ENCODE data around the gene LRCH1. TPM values are rescaled to one million over a fixed set of nuclear protein-coding genes. Genes with fewer than 3 reads are reported as not detected.

Gene LRCH1
- polyA plus RNA-seq, 3 donors = 30.4 to 37.4 (median 34.1) TPM

DNA sequence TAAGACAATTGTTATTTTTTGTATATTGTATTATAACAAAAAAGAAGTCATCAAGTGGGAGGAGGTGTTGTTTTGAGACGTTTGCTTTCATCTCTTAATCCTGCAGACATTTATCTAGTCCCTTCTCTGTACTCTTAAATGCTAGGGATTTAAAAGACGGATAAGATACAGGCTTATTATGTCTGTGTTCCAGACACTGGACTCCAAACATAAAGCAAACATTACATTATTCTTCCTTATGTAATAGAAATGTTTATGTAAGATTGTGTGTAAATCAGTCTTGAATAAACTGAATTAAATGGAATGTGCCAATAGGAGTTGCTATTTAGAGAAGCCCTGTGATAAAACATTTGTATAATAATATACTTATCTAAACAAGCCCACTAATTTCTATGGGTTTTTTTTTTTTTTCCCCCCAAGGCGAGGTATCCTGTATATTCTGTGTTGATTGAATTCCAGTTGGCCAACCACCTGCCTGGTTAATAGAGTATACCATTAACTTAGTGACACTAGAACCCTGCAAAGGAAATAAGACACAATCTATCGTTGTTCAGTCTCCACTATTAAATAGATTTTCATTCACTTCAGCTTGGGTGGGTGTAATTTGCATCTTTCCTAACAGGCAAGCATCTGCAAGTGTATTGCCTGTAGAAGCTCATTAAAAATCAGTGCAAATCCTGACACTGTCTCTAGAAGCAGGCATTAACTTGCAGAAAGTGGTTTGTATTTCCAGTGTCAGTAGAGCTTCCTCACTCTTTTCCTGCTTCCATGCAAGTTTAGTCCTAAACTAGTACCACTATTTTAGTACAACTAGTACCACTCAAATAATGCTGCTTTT is 69.0 kb downstream of the LRCH1 start:
- DNase-seq (ENCODE audit: extremely low read depth in 1 of 11, low read depth in 9 of 11, low spot score in 4 of 11) = no peak

DNA sequence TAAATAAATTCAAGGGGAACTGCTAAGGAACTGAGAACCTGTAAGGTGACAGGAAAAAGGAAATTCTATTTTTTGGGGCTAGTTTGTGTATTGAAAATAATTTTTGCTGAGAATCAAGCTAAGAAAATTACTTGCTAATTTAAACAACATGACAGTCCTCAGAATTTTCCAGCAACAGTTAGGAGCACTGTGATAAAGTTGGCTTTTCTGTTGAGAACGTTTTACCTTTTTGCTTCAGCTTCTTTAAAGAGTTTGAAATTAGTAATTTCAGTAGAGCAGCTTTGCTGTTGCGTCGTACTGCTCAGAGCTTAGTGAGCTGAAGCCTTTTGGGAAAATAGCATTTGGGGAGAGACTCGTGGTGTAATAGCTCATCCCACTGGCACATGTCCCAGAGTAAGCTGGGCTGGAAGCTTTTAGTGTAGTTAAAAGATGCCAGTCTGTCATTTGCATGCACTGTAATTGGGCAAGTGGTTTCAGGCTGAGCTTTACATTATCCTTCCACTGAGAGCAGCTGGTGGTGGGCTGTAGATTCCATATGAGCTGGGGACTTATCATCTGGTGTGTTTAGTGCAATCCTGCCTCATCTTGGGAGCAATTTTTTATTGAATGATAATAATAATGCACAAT is 69.8 kb downstream of the LRCH1 start:
- DNase-seq (ENCODE audit: extremely low read depth in 1 of 11, low read depth in 9 of 11, low spot score in 4 of 11) = no peak

DNA sequence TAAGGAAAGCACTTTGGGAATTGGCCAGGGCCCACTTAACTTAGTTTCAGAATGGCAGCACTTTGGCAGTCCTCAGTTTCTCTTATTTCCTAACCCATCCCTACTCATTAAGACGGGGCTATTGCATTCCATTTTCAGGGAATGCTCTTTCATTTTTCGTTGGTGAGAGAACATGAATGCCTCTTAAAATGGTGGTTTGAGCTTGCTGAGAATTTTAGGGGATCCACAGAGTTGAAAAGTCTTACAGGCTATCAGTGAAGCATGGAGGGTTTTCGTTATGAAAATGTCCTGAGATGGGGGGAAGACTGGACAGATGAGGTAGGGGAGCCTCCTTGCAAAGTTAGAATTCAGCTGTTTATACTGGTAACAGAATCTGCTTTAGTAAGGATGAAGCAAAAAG is 71.4 kb downstream of the LRCH1 start:
- no peak for DNase-seq (ENCODE audit: extremely low read depth in 1 of 11, low read depth in 9 of 11, low spot score in 4 of 11)

DNA sequence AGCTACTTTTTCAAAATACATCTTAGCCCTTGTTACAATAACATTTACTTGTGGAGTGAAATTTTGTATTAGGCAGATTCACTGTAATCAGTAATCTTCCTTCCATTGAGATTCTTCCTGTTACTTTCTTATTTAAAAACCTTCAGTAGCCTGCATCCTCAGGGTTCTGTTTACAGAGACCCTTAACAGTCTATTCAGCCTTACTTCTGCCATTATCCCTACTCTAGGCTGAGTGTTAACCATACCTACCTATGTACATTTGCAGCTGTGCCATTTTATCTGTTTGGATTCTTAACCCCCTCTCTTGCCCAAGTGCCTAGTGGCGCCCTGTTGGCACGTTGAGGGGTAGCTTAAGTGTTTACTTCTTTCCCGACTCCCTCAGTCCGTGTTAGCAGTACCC is 71.9 kb downstream of the LRCH1 start:
- DNase-seq (ENCODE audit: extremely low read depth in 1 of 11, low read depth in 9 of 11, low spot score in 4 of 11) = no peak

DNA sequence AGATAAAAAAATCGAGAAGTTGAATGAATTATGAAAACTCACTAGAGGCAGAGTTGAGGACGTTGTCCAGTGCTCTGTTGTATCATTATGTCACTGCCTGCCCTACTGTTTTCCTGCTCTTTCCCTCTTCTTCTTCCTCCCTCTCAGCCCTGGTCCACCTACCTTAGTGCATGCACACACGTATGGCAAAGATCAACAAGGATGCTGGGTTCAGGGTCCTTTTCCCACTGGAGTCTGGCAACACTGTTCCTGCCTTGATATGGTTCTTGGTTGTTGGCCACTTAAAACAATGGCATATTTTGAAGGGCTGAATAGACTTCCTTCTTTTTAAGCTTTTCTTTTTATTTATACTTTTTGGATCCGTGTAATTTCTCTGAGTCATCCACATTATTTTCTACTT is 74.5 kb downstream of the LRCH1 start:
- no peak for DNase-seq (ENCODE audit: extremely low read depth in 1 of 11, low read depth in 9 of 11, low spot score in 4 of 11)

DNA sequence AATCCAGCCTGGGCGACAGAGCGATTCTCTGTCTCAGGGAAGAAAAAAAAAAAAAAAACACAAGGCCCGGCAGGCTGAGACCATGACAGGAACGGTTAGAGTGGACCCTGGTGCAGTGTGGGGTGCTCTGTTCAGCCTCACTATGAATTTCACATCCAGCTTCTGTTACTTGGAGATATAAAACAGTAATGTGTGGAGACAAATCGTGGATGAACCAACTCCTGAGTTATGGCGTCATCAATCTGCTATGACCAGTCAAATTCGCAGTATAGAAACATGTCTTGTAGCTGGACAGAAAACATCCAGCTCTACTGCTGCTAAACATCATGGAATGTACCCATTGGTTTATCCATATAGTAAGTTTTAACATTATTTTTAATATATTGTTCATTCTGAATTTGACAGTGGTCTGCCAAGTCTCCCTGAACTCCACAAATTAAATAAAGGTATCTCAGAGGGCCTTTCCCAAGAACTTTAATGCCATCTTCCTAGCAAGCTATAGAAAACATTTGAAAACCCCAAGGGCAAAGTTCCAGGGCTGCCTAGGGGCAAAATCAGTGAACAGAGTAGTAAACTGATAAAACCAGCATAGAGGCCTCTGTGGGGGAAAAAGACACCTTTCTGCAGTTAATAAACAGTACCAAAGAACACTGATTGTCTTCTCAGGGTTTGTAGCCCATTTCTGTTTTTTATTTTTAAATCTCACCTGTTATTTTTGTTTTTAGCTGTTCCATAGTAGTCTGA is 75.8 kb downstream of the LRCH1 start:
- no peak for DNase-seq (ENCODE audit: extremely low read depth in 1 of 11, low read depth in 9 of 11, low spot score in 4 of 11)

DNA sequence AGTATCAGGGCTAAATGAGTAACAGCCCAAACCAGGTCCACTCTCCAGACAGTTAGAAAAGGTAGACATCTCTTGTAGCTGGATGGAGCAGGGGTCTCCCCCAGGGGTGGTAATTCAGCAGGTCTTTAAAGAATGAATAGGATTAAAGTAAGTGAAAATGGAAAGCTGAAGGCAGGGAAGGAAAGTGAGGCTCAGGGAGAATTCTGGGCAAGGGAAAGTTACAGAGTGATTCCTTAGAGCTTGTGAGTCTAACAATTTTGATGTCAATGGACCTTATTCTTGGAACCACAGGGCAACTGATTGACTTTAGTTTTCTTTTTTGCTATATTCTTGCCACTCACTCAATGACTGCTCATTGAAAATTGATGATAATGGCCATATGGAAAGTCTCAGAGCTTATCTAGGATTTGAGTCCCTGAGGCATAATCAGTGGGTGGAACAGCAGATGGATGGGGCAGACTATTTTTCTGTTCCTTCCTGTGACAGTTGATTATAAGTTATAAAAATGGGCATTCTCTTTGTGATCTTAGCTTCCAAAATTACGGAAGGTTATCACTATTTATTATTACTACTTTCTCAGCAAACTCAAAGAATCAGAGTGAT is 76.9 kb downstream of the LRCH1 start:
- DNase-seq (ENCODE audit: extremely low read depth in 1 of 11, low read depth in 9 of 11, low spot score in 4 of 11) = no peak

DNA sequence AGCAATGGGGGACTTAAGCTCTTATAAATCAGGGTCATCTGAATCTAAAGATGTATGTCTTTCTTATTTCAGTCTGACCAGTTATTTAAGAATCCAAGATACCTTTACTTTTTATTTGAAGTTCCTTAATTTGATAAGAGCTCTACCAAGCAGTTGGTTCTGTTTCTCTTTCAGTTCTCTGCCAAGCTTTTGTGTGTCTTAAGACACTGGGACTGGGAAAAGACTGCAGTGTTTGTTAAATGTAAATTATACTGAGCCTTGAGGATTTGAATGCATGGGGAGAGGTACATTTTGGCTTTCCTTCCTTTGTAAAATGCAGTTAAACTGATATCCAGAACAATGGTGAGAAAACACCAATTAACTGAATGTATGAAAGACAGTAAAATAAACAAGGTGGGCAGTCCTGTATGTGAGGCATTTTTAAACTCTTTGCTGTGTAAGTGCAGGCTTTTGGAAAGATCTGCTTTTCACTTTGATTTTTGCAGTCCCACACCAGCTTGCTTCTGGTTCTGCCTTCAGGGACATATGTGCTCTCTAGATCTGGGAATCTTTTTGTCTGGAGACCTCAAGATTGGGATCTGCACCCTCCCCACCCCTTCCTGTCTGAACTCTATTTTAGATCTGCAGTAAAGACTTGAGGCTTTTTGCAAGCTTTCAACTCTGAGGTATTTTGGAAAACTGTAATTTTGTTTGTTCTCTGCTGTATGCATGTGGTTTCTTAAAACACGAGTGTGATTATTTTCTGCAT is 77.6 kb downstream of the LRCH1 start:
- DNase-seq (ENCODE audit: extremely low read depth in 1 of 11, low read depth in 9 of 11, low spot score in 4 of 11) = no peak

DNA sequence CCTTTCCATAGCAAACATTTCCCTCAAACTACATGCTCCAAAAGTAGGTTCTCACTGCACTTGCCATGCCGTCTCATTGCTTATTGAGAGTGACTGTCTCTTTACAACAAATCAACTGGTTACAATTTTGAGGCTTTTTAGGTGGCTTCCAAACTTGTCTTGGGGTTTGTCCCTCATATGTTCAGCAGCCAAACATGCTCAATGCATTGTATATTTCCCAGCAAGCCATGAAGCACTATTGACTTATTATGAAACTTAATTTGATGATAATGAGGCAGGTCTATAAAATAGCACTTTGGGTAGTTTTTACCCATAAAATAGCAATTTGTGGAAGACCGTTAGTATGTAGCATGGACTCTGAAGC is 78.2 kb downstream of the LRCH1 start:
- DNase-seq (ENCODE audit: extremely low read depth in 1 of 11, low read depth in 9 of 11, low spot score in 4 of 11) = no peak

DNA sequence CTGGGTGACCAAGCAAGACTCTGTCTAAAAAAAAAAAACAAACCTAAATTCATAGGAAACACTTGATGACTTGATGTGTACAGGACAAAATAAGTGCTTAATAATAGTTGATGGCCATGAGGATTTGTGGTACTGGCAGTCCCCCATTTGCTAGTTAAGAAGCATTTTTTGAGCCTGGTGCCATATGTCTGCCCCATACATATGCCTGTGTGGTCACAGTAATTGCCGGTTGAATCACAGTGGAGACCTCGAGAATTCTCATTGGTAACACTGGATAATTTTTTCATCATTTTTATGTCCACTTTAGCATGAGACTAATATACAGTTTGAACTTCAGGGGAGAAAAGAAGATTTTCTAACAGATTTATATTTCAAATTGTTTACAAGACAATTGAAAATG is 79.2 kb downstream of the LRCH1 start:
- no peak for DNase-seq (ENCODE audit: extremely low read depth in 1 of 11, low read depth in 9 of 11, low spot score in 4 of 11)

DNA sequence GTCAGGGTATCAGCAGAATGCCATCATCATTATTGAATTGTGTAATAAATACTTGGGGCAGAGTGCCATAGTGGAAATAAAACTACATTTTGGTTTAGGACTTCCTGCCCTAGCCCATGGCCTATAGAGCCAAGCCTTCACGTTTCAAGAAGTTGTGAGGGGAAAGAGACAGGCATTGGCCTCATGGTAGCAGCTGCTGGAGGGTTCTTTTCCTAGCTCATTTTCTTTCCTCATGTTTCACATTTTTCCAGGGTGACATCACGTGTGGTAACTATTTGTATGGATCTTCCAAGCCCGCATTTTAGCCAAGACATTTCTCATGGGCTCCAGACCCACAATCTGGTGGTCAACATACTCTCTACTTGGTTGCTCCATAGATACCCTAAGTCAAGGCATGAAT is 80.4 kb downstream of the LRCH1 start:
- no peak for DNase-seq (ENCODE audit: extremely low read depth in 1 of 11, low read depth in 9 of 11, low spot score in 4 of 11)

DNA sequence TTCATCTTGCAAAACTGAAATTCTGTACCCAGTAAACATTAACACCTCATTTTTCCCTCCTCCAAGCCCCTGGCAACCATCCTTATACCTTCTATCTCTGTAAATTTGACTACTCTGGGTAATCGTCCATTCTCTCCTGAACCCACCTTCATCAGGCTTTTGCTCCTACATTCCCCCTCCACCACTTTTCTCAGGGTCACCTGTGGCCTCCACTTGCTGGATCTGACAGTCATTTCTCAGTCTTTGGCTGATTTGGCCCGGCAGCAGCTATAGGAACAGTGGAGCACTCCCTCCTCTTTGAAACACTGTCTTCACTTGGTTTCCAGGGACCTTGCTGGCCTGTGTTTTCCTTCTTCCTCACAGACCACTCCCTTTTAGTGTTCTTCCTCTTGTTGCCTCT is 83.5 kb downstream of the LRCH1 start:
- no peak for DNase-seq (ENCODE audit: extremely low read depth in 1 of 11, low read depth in 9 of 11, low spot score in 4 of 11)

DNA sequence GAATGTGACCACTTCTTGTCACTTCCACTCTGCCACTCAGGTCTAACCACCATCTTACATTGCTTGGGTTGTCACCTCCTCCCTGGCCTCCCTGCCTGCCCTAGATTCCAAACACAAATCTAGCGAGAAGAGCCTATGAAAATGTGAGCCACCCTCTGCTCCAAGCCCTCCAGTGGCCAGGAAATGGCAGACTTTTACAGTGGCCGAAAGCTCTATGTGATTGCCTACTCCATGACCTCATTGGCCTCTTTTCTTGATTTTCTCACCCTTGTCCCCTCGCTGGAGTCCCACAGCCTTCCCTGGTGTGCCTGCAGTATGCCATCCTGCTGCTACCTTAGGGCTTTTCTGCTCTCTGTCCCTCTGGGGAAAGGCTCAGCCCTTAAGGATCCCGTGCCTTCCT is 84.2 kb downstream of the LRCH1 start:
- DNase-seq (ENCODE audit: extremely low read depth in 1 of 11, low read depth in 9 of 11, low spot score in 4 of 11) = no peak

DNA sequence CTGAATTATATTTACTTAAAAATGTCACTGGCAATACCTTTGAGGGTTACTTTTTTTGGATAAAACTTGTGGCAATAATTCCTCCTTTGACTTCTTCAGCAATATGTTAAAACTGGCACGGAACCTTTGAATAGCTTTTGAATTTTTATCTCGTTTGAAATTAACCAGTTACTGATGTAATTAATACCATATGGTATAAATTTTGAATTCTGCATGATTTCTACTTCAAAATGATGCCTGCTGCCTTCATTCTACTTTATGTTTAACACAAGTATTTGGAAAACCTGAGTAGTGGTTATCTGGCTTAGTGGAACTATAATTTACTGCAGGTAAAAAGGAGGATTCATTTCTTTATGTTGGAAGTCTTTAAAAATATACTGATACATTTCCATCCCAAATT is 85.3 kb downstream of the LRCH1 start:
- DNase-seq (ENCODE audit: extremely low read depth in 1 of 11, low read depth in 9 of 11, low spot score in 4 of 11) = no peak

DNA sequence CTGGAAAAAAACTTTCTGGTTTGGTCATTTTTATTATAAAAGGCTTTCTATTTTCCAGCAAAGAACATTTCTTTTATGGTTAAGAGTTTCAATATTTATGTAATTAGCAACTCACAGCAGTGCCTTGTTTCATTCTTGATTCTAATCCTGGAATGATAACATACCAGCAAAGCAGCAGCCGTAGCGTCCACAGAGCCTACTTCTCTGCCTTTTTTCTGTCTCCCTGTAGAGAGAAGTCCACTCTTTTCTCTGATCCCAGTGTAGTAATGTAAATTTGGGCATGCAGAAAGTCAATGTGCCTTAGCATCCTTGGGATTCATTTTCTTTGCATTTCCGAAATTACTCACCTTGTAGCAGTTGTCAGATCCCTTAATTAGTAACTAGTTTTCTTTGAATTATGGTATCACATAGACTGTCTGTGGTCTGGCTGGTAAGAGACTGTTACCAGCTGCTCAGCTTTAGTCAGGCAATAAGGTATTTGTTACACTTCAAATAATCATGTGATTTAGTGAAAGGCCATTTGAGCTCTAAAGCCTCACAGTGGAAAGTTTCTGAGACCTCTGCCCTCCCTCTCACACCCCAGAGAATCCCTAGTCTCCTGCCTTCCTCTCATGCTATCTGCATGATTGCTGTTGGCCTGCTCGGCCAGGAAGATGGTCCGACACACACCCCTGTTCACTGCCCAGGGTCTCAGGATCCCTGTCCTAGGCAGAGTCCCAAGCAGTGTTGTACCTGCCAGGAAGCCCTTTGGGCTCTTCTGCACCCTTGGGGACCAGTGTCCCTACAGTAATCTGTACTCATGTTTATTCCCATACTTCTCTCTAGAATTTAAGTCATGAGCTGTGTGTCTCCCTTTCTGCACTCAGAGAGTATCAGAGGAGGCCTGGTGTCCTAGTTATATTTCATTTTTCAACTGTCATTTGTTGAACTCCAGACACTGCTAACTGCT is 86.3 kb downstream of the LRCH1 start:
- peak in 1 of 11 donors; percentile 27 for DNase-seq (ENCODE audit: extremely low read depth in 1 of 11, low read depth in 9 of 11, low spot score in 4 of 11)

DNA sequence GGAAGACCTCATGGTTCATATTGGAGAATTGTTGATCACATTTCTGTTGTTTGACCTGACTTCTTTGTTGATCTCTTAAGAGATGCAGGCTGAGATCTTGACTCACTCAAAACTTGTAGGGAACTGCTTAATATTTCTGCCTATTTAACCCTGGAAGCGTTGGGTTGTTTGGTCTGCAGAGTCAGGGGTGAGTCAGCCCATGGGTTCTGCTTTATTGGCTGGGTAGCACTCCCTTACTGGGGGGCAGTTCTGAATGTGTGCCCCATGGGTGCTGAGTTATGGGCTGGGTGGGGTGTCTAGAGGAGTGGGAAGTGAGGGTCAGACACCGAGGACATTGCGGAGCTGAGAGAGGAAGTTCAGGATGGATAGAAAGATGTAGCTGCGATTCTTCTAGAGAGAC is 87.9 kb downstream of the LRCH1 start:
- no peak for DNase-seq (ENCODE audit: extremely low read depth in 1 of 11, low read depth in 9 of 11, low spot score in 4 of 11)

DNA sequence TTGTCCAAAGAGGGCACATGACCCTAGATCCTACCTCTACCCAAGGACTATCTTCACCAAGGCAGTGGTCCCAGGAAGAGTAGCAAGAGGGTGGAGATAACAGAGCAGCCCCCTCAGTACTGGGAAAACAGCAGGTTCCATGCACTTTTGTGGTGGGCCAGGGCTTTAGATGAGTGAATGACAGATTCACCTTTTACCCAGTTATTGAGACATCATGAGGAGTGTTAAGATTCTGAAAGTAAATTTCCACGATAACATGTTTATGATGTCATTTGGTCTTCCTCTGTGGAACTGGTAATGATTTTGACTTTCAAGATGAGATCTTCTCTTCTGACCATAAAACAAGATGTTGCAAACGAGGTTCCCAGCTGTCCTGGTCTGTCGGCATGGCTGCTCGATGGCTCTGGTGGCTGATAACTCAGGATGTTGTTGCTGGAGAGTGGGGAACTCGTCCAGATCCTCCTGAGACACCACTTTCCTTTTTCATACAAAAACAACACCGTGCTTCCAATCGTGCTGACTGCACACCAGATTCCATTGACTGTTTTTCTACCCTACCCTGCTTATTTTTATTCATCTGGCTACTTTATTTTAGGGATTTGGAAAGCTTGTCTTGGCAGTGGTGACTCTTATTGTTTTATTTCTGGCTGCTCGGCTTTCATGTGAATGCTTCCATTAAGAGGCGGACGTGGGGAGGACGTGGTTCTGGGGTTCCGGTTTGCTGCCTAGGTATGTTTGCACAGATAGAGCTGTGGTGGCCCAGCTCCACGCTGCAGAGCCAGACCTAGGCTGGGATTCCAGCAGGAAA is 88.5 kb downstream of the LRCH1 start:
- no peak for DNase-seq (ENCODE audit: extremely low read depth in 1 of 11, low read depth in 9 of 11, low spot score in 4 of 11)
